SU-DHL-6 (cell line): ENCODE measurements around the gene C1orf232.

Experiments used
- H2AFZ ChIP-seq: fragments of 200-600 bp; sonication (generic); 2 replicates; pipeline ENCODE4 v1.6.1; 2014; ENCODE audit warnings: low read depth, mild to moderate bottlenecking, moderate library complexity, mixed read lengths, antibody characterized with exemption, low read length; ENCODE audit not compliant: severe bottlenecking
- H3F3A ChIP-seq: fragments of 200-600 bp; shearing (Covaris generic); 2 replicates; pipeline ENCODE4 v1.6.0; 2016; ENCODE audit warnings: antibody characterized with exemption, mild to moderate bottlenecking; ENCODE audit not compliant: insufficient read depth
- H3K27ac ChIP-seq: fragments of 200-600 bp; sonication (generic); 2 replicates; pipeline ENCODE4 v1.5.1; 2016; ENCODE audit warnings: low read depth, mild to moderate bottlenecking, low read length, moderate library complexity, mixed read lengths
- H3K27me3 ChIP-seq: fragments of 200-600 bp; sonication (generic), shearing (Covaris generic); 2 replicates; pipeline ENCODE4 v1.6.0; 2014; ENCODE audit warnings: mild to moderate bottlenecking, low read length
- H3K36me3 ChIP-seq: fragments of 200-600 bp; sonication (generic); 2 replicates; pipeline ENCODE4 v1.6.1; 2014; ENCODE audit warnings: mild to moderate bottlenecking, low read length, mixed read lengths
- H3K4me2 ChIP-seq: fragments of 300-600, 200-600 bp; shearing (Covaris generic), sonication (generic); 2 replicates; pipeline ENCODE4 v1.6.0; 2014; ENCODE audit warnings: low read length, low read depth, mild to moderate bottlenecking; ENCODE audit not compliant: poor library complexity, severe bottlenecking
- H3K4me3 ChIP-seq: fragments of 200-600 bp; sonication (generic); 2 replicates; pipeline ENCODE4 v1.5.1; 2014; ENCODE audit warnings: antibody characterized with exemption, low read length, mild to moderate bottlenecking, mixed read lengths; ENCODE audit not compliant: insufficient read depth, poor library complexity, severe bottlenecking
- H3K79me2 ChIP-seq: fragments of 200-600 bp; sonication (generic); 2 replicates; pipeline ENCODE4 v1.6.1; 2014; ENCODE audit warnings: mild to moderate bottlenecking, low read length, moderate library complexity; ENCODE audit not compliant: insufficient read depth
- H3K9ac ChIP-seq: fragments of 200-600 bp; sonication (generic); 2 replicates; pipeline ENCODE4 v1.7.0; 2014; ENCODE audit warnings: mild to moderate bottlenecking, low read length
- H3K9me2 ChIP-seq: fragments of 200-600 bp; sonication (generic); replicated peaks from 2 replicates; pipeline ENCODE4 v1.6.1; 2014; ENCODE audit warnings: low read length; ENCODE audit not compliant: insufficient read depth
- H3K9me3 ChIP-seq: fragments of 200-600 bp; sonication (generic); 2 replicates; pipeline ENCODE4 v1.6.1; 2014; ENCODE audit warnings: low read length, mixed read lengths; ENCODE audit not compliant: insufficient read depth
- H4K20me1 ChIP-seq: fragments of 200-600 bp; sonication (generic); 2 replicates; pipeline ENCODE4 v1.6.1; 2014; ENCODE audit warnings: low read depth, mild to moderate bottlenecking, antibody characterized with exemption, low read length, moderate library complexity, mixed read lengths
- CTCF ChIP-seq: fragments of 200-600 bp; sonication (generic); IDR thresholded peaks from one replicate; pipeline ENCODE4 v1.5.1; 2017; ENCODE audit warnings: antibody characterized with exemption, mild to moderate bottlenecking, low read length, moderate library complexity; ENCODE audit not compliant: insufficient read depth, poor library complexity, severe bottlenecking
- EZH2phosphoT487 ChIP-seq: fragments of 200-600 bp; sonication (generic), shearing (Covaris generic); conservative IDR thresholded peaks from 2 replicates; pipeline ENCODE4 v1.6.1; 2018; ENCODE audit warnings: mild to moderate bottlenecking, antibody characterized with exemption, low read length, moderate library complexity, mixed read lengths

Gene C1orf232

DNA sequence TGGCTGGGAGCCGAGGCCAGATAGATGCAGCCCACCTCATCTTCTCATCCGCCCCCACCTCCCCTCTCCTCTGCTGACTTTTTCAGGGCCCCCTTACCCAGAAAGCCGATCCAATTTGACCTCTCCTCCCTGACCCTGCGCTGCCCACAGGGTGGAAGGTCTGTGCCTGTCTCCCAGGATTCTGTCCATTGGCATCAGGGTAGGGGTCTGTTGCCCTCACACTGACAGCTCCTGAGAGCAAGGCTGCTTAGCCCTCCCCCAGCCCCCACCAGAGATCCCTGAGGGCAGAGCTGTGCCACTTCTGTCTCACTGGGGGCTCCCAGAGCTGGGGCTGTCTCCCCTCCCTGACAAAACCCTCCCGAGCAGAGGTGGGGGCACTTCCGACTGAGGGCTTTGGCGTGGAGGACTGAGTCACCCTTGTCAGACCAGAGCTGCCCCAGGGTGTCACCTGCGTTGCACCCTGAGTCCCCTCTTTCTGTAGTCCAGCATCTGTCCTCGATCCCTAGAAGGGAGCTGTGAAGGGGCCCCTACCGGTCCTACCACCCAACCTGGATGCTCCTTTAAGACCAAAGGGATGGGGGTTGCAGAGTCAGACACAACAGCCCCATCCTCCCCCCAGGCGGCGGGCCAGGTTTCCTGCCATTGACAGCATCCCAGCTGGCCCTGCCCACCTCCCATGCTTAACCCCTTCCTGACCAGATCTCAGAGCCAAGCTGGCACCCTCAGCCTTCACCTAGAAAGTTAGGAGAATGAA, 12.3 kb downstream of the C1orf232 start:
- H3K79me2 ChIP-seq = no peaks in the 10 kb centered on the region
- no peaks in the 10 kb centered on the region for H3K27me3 ChIP-seq
- TF ChIP-seq EZH2phosphoT487 (no peak), CTCF (no peak)
- H2AFZ ChIP-seq = no peak overlapping the region
- no peak overlapping the region for H3K4me2 ChIP-seq
- H3K27ac ChIP-seq = no peak overlapping the region
- no peaks in the 10 kb centered on the region for H3K36me3 ChIP-seq
- H3K9ac ChIP-seq = no peak overlapping the region
- H3K9me3 ChIP-seq = no peaks in the 10 kb centered on the region
- no peaks in the 10 kb centered on the region for H3K9me2 ChIP-seq
- no peaks in the 10 kb centered on the region for H3F3A ChIP-seq
- no peak overlapping the region for H3K4me3 ChIP-seq
- H4K20me1 ChIP-seq = no peaks in the 10 kb centered on the region

DNA sequence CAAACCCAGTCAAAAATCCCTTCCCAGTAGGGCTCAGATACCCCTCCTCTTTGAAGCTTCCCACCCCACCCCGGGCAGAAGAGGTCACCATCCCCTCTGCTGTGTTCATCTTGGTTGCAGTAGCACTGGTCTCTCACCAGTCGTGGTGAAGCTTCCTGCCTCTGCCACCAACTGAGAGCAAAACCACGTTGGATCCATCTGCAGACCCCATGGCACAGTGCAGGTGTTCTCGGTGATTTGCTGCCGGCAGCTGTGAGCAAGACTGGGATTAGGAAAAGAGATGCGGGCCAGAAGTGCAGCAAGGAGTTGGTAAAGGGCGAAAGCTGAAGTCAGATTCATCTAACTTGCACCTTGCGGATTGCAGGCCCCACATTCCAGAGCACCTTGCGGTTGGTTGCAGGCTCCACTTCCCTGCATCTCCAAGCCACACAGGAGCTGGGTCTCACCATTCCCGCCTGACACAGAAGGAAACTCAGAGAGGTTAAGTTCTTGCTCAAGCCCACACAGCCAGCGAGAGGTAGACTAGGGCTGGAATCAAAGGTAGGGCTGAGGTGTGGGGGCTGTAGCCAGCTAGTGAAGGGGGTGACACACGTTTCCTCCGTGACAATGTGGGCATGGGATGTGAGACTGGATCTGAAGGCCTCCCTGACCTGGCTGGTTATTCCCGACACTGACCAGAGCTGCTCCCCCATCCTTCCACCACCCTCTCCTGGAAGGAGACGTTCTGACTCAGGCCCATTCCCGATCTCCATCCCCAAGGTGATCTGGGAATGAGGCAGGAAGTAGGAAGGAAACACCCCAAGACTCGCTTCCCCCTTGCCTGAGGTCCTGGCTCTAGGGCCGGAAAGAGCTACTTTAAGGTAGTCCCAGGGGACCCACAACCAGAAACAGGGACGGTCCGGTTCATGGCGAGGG, 13.1 kb downstream of the C1orf232 start:
- Histone ChIP-seq H3K9me3 (no peaks in the 10 kb centered on the region), H2AFZ (no peak overlapping the region), H3K27ac (no peak overlapping the region), H3K9me2 (no peaks in the 10 kb centered on the region), H4K20me1 (no peaks in the 10 kb centered on the region), H3K4me2 (no peak overlapping the region), H3K27me3 (no peaks in the 10 kb centered on the region), H3F3A (no peaks in the 10 kb centered on the region), H3K4me3 (no peak overlapping the region), H3K36me3 (no peaks in the 10 kb centered on the region), H3K9ac (no peak overlapping the region), H3K79me2 (no peaks in the 10 kb centered on the region)
- TF ChIP-seq EZH2phosphoT487 (no peak), CTCF (no peak)

DNA sequence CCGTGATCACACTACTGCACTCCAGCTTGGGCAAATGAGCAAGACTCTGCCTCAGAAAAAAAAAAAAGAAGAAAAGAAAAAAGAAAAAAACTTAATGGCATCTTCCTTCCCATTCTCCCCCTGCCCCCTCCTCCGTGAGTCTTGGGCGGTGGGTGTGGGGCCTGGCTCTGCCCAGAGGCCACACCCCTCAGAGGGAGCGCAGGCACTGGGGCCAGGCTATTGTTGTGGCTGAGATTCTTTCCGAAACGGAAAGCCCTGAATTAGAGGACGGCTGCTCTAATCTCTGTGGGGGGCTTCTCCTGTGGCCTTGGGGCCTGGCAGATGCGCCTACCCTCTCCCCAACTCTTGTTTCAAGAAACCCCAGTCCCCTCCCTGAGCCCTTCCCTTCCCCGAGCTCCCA, 14.0 kb downstream of the C1orf232 start:
- no peaks in the 10 kb centered on the region for H3K9me3 ChIP-seq
- no peak for TF ChIP-seq EZH2phosphoT487
- TF ChIP-seq CTCF = no peak
- no peaks in the 10 kb centered on the region for H4K20me1 ChIP-seq
- no peaks in the 10 kb centered on the region for H3K79me2 ChIP-seq
- H3F3A ChIP-seq = no peaks in the 10 kb centered on the region
- H3K27ac ChIP-seq = no peak overlapping the region
- no peaks in the 10 kb centered on the region for H3K27me3 ChIP-seq
- H3K9ac ChIP-seq = no peak overlapping the region
- no peaks in the 10 kb centered on the region for H3K36me3 ChIP-seq
- no peaks in the 10 kb centered on the region for H3K9me2 ChIP-seq
- H2AFZ ChIP-seq = no peak overlapping the region
- no peak overlapping the region for H3K4me3 ChIP-seq
- H3K4me2 ChIP-seq = no peak overlapping the region
